Karpas-422 (cell line): ENCODE results near the gene THBS3. TPM values are rescaled to one million over a fixed set of nuclear protein-coding genes. Genes with fewer than 3 reads are reported as not detected.
"Not testable (repeated sequence)": the region's sequence is repeated elsewhere in the genome, so short reads cannot be mapped to it uniquely, and the experiment has no call there.

Experiments used
- DNase-seq: peaks from one replicate; pipeline ENCODE4 v3.0.0-alpha.2; 2015
- H2AFZ ChIP-seq: fragments of 200-600 bp; sonication (generic); 2 replicates; pipeline ENCODE4 v1.6.1; 2014; ENCODE audit warnings: antibody characterized with exemption, low read length, mixed read lengths
- H3K27ac ChIP-seq: fragments of 200-600 bp; sonication (generic); 2 replicates; pipeline ENCODE4 v1.5.1; 2014; ENCODE audit warnings: mild to moderate bottlenecking, low read length, moderate library complexity
- H3K27me3 ChIP-seq: fragments of 200-600 bp; sonication (generic); 2 replicates; pipeline ENCODE4 v1.6.1; 2014; ENCODE audit warnings: low read length, mixed read lengths
- H3K36me3 ChIP-seq: fragments of 200-600 bp; sonication (generic); 2 replicates; pipeline ENCODE4 v1.6.1; 2014; ENCODE audit warnings: low read length, mixed read lengths; ENCODE audit not compliant: insufficient read depth
- H3K4me1 ChIP-seq: fragments of 200-600 bp; sonication (generic); 2 replicates; pipeline ENCODE4 v1.6.1; 2014; ENCODE audit warnings: mild to moderate bottlenecking, low read length, mixed read lengths
- H3K4me2 ChIP-seq: fragments of 200-600 bp; sonication (generic); 2 replicates; pipeline ENCODE4 v1.6.1; 2014; ENCODE audit warnings: low read length, low read depth, mild to moderate bottlenecking; ENCODE audit not compliant: poor library complexity, severe bottlenecking
- H3K4me3 ChIP-seq: fragments of 200-600 bp; sonication (generic); 2 replicates; pipeline ENCODE4 v1.5.1; 2014; ENCODE audit warnings: mild to moderate bottlenecking, antibody characterized with exemption, low read length, mixed read lengths
- H3K79me2 ChIP-seq: fragments of 200-600 bp; sonication (generic); 2 replicates; pipeline ENCODE4 v1.6.1; 2014; ENCODE audit warnings: mild to moderate bottlenecking, low read length, mixed read lengths
- H3K9ac ChIP-seq: fragments of 200-600 bp; sonication (generic); 2 replicates; pipeline ENCODE4 v1.6.0; 2014; ENCODE audit warnings: low read length
- H3K9me2 ChIP-seq: fragments of 200-600 bp; sonication (generic), shearing (Covaris generic); replicated peaks from 2 replicates; pipeline ENCODE4 v1.6.0; 2014; ENCODE audit warnings: mild to moderate bottlenecking, low read length, moderate library complexity; ENCODE audit not compliant: insufficient read depth
- H3K9me3 ChIP-seq: fragments of 300-700, 200-600 bp; sonication (generic); 2 replicates; pipeline ENCODE4 v1.6.1; 2014; ENCODE audit warnings: low read length, mixed read lengths
- H4K20me1 ChIP-seq: fragments of 200-600 bp; sonication (generic); 2 replicates; pipeline ENCODE4 v1.6.1; 2014; ENCODE audit warnings: mild to moderate bottlenecking, antibody characterized with exemption, low read length, low read depth; ENCODE audit not compliant: insufficient read depth
- total RNA-seq: library from RNA; depleted of rRNA; stranded (reverse); fragments of >200 nt; shearing (Covaris generic); gene quantifications from 2 replicates; pipeline ENCODE4 v1.2.3, GENCODE V29; 2014; ENCODE audit warnings: low replicate concordance

The THBS3 gene
- total RNA-seq, 1 experiment from 2014 or later: 11.9 TPM

GRCh38 chr1:155197901-155198546 lies 9.7 kb downstream of the THBS3 start:
- no peaks in the 10 kb centered on the region for H4K20me1 ChIP-seq
- H3K9me2 ChIP-seq: no peaks in the 10 kb centered on the region
- H3K4me3 ChIP-seq: no peak overlapping the region
- no peaks in the 10 kb centered on the region for H3K79me2 ChIP-seq
- no peak overlapping the region for H2AFZ ChIP-seq
- H3K27me3 ChIP-seq: no peaks in the 10 kb centered on the region
- H3K4me2 ChIP-seq: no peak overlapping the region
- no peaks in the 10 kb centered on the region for H3K36me3 ChIP-seq
- no peak overlapping the region for H3K27ac ChIP-seq
- H3K9ac ChIP-seq: no peak overlapping the region
- peaks cover 30% of the 10 kb centered on the region for H3K4me1 ChIP-seq
- DNase-seq: no peak
- no peaks in the 10 kb centered on the region for H3K9me3 ChIP-seq

GRCh38 chr1:155196893-155197638 lies 10.6 kb downstream of the THBS3 start:
- Histone ChIP-seq H3K79me2 (no peaks in the 10 kb centered on the region), H3K27ac (no peak overlapping the region), H3K9me2 (no peaks in the 10 kb centered on the region), H3K4me1 (peaks cover 32% of the 10 kb centered on the region), H3K4me3 (no peak overlapping the region), H2AFZ (no peak overlapping the region), H3K9ac (no peak overlapping the region), H4K20me1 (no peaks in the 10 kb centered on the region), H3K9me3 (no peaks in the 10 kb centered on the region), H3K27me3 (no peaks in the 10 kb centered on the region), H3K4me2 (no peak overlapping the region), H3K36me3 (no peaks in the 10 kb centered on the region)
- DNase-seq: no peak

GRCh38 chr1:155196103-155196892 lies 11.4 kb downstream of the THBS3 start:
- no peaks in the 10 kb centered on the region for H3K9me2 ChIP-seq
- H3K4me2 ChIP-seq: peak overlapping the region; percentile 66
- peak overlapping the region; percentile 20; the same call in 1 of the 2 replicates for H3K9ac ChIP-seq

GRCh38 chr1:155195201-155196102 lies 12.2 kb downstream of the THBS3 start:
- Histone ChIP-seq H4K20me1 (no peaks in the 10 kb centered on the region), H3K27me3 (no peaks in the 10 kb centered on the region), H3K9me3 (no peaks in the 10 kb centered on the region), H2AFZ (no peak overlapping the region), H3K9me2 (no peaks in the 10 kb centered on the region), H3K4me2 (peak overlapping the region; percentile 66), H3K79me2 (no peaks in the 10 kb centered on the region), H3K4me1 (peaks cover 32% of the 10 kb centered on the region), H3K36me3 (no peaks in the 10 kb centered on the region), H3K4me3 (peak overlapping the region; percentile 59), H3K27ac (no peak overlapping the region), H3K9ac (peak overlapping the region; percentile 64)
- no peak for DNase-seq

More at GRCh38 chr1:155196103-155196892, 11.4 kb downstream of the THBS3 start:
- Histone ChIP-seq H3K9me3 (no peaks in the 10 kb centered on the region), H3K27me3 (no peaks in the 10 kb centered on the region), H2AFZ (no peak overlapping the region), H3K79me2 (no peaks in the 10 kb centered on the region), H3K27ac (no peak overlapping the region), H4K20me1 (no peaks in the 10 kb centered on the region), H3K36me3 (no peaks in the 10 kb centered on the region), H3K4me3 (peak overlapping the region; percentile 59; the same call in 1 of the 2 replicates), H3K4me1 (peaks cover 32% of the 10 kb centered on the region)
- DNase-seq: no peak

- Histone ChIP-seq H3K4me2 (peak overlapping the region; percentile 66), H3K4me3 (peak overlapping the region; percentile 59), H3K9ac (peak overlapping the region; percentile 73), H2AFZ (peak overlapping the region; percentile 83), H3K27ac (peak overlapping the region; percentile 77), H3K4me1 (peaks cover 32% of the 10 kb centered on the region)
- not testable (repeated sequence) for H3K9me3 ChIP-seq, H4K20me1 ChIP-seq, H3K27me3 ChIP-seq, DNase-seq, H3K36me3 ChIP-seq, H3K79me2 ChIP-seq, H3K9me2 ChIP-seq
These were observed 13.8 kb downstream of the THBS3 start for GRCh38 chr1:155193991-155194240.

- Histone ChIP-seq H4K20me1 (no peaks in the 10 kb centered on the region), H3K27me3 (no peaks in the 10 kb centered on the region), H3K4me2 (peak overlapping the region; percentile 66), H3K27ac (peak overlapping the region; percentile 77), H3K9me2 (no peaks in the 10 kb centered on the region), H3K36me3 (no peaks in the 10 kb centered on the region), H3K4me1 (peaks cover 32% of the 10 kb centered on the region), H3K9me3 (no peaks in the 10 kb centered on the region), H3K4me3 (peak overlapping the region; percentile 59), H2AFZ (peak overlapping the region; percentile 83), H3K79me2 (no peaks in the 10 kb centered on the region), H3K9ac (peak overlapping the region; percentile 73)
- peak; percentile 90 for DNase-seq
These were observed 14.3 kb downstream of the THBS3 start for GRCh38 chr1:155193275-155193990.

- Histone ChIP-seq H3K4me2 (peak overlapping the region; percentile 66), H3K4me3 (peak overlapping the region; percentile 59; the same call in 1 of the 2 replicates), H3K27ac (no peak overlapping the region), H3K4me1 (peaks cover 32% of the 10 kb centered on the region), H3K9me3 (no peaks in the 10 kb centered on the region), H4K20me1 (no peaks in the 10 kb centered on the region), H3K36me3 (no peaks in the 10 kb centered on the region), H3K9ac (peak overlapping the region; percentile 73), H3K79me2 (no peaks in the 10 kb centered on the region), H3K9me2 (no peaks in the 10 kb centered on the region), H3K27me3 (no peaks in the 10 kb centered on the region), H2AFZ (no peak overlapping the region)
- no peak for DNase-seq
These were observed 15.1 kb downstream of the THBS3 start for GRCh38 chr1:155192346-155193274.
